Astrocyte (in vitro differentiated cells and primary cell): ENCODE results near the gene TK1.

Source experiments
- CTCF ChIP-seq: IDR thresholded peaks from 2 replicates; pipeline ENCODE4 v1.5.1; 2011; ENCODE audit warnings: low read depth, mild to moderate bottlenecking, inconsistent platforms, low read length, moderate library complexity; ENCODE audit not compliant: insufficient read depth
- EZH2 ChIP-seq: IDR thresholded peaks from 2 replicates; pipeline ENCODE4 v1.6.1; 2012; ENCODE audit warnings: mild to moderate bottlenecking, low read length, inconsistent platforms; ENCODE audit not compliant: insufficient read depth

GRCh38 chr17:78228176-78228575 lies 41.3 kb upstream of the TK1 start:
- no peak for TF ChIP-seq EZH2
- no peak for TF ChIP-seq CTCF
